ENCODE measurements around the gene FNDC8.
A peak's percentile ranks its signal among the peaks of the same experiment; 100 is the strongest.

The FNDC8 gene

GRCh38 chr17:35129154-35129972 is 7.9 kb downstream of the FNDC8 start:
- H3K4me3 ChIP-seq (ENCODE audit: control insufficient read depth, low read depth, low read length), result no peak overlapping the region
- TF ChIP-seq, protein P1, sequence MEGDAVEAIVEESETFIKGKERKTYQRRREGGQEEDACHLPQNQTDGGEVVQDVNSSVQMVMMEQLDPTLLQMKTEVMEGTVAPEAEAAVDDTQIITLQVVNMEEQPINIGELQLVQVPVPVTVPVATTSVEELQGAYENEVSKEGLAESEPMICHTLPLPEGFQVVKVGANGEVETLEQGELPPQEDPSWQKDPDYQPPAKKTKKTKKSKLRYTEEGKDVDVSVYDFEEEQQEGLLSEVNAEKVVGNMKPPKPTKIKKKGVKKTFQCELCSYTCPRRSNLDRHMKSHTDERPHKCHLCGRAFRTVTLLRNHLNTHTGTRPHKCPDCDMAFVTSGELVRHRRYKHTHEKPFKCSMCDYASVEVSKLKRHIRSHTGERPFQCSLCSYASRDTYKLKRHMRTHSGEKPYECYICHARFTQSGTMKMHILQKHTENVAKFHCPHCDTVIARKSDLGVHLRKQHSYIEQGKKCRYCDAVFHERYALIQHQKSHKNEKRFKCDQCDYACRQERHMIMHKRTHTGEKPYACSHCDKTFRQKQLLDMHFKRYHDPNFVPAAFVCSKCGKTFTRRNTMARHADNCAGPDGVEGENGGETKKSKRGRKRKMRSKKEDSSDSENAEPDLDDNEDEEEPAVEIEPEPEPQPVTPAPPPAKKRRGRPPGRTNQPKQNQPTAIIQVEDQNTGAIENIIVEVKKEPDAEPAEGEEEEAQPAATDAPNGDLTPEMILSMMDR (conservative IDR thresholded peaks at IDR 0.05; ENCODE audit: control insufficient read depth, insufficient read depth, low read depth, low read length), result no peak
- DNase-seq (ENCODE audit: low read depth), result peak; percentile 53

GRCh38 chr17:35129973-35130351 is 8.5 kb downstream of the FNDC8 start:
- H3K4me3 ChIP-seq (ENCODE audit: control insufficient read depth, low read depth, low read length), result no peak overlapping the region
- TF ChIP-seq, protein P1 (conservative IDR thresholded peaks at IDR 0.05; ENCODE audit: control insufficient read depth, insufficient read depth, low read depth, low read length), result no peak
- no peak for DNase-seq (ENCODE audit: low read depth)

DNA sequence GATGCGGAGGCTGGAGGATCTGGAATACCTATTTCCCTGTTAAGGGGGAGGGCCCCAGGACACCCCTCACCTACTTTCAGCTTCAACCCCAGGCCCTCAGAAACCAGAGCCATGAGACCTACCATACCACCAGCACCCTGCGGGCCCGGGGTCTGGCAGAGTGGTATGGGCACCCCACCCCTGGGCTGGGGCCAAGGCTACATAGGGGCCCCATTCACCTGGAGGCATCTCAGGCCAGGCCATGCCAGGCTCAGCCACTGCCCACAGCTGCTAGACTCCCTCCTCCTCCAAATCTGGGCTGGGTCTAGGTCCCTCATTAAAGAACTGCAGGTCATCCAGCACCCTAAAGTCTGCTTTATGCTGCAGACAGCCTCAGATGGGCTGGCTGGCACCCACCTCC is 9.0 kb downstream of the FNDC8 start:
- H3K4me3 ChIP-seq (ENCODE audit: control insufficient read depth, low read depth, low read length), result no peak overlapping the region
- no peak for DNase-seq (ENCODE audit: low read depth)

DNA sequence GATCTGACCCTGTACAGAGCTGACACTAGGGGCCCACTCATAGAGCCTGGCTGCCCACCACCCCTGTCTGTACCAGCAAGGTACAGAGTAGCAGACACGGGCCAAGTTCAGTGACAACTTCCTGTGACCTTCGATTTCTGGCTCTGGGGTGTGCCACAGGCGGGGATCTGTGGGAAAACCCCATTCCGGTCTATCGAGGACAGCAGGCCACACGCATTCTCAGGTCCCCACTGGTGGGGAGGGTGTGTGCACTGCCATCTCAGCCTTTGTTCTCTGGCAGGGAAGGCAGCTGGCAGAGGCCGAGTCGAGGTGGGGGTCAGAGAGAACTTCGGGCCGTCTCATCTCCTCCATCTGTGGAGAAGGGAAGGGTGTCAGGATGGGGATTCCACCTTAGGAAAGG is 10.7 kb downstream of the FNDC8 start:
- TF ChIP-seq, protein P1 (conservative IDR thresholded peaks at IDR 0.05; ENCODE audit: control insufficient read depth, insufficient read depth, low read depth, low read length), result no peak

More for the DNA sequence above, 9.0 kb downstream of the FNDC8 start:
- TF ChIP-seq, protein P1 (conservative IDR thresholded peaks at IDR 0.05; ENCODE audit: control insufficient read depth, insufficient read depth, low read depth, low read length), result no peak

DNA sequence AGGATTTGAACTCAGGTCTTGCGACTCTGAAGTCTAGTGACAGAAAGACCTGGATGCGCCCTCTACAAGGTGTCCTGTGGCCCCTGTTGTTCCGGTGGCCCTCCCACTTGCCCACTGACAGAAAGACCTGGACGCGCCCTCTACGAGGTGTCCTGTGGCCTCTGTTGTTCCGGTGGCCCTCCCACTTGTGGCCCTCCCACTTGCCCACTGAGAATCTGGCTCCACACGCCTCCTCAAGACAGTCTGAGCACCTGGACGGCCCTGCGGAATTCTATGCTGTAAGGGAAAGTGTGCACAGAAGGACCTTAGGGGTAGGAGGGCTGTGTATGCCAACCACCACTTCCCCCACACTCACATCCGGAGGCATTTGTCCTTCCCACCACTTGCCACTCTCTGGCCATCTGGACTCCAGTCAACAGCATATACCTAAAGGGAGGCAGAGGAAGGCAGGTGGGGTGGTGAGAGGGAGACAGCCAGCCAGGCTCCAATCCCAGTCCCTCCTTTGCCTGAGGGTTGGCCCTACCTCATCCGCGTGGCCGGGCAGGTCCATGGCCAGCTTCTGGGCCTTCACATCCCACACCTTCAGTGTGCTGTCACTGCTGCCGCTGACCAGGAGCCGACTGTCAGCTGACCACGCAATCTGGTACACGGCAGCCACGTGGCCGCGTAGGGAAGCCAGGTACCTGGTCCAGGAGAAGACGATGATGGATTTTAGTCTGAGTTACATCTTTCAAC is 11.6 kb downstream of the FNDC8 start:
- H3K4me3 ChIP-seq (ENCODE audit: control insufficient read depth, low read depth, low read length), result no peak overlapping the region
- no peak for DNase-seq (ENCODE audit: low read depth)
- TF ChIP-seq, protein P1 (conservative IDR thresholded peaks at IDR 0.05; ENCODE audit: control insufficient read depth, insufficient read depth, low read depth, low read length), result no peak

More for the DNA sequence above, 10.7 kb downstream of the FNDC8 start:
- no peak overlapping the region for H3K4me3 ChIP-seq (ENCODE audit: control insufficient read depth, low read depth, low read length)
- no peak for DNase-seq (ENCODE audit: low read depth)

- TF ChIP-seq, protein P1 (conservative IDR thresholded peaks at IDR 0.05; ENCODE audit: control insufficient read depth, insufficient read depth, low read depth, low read length), result no peak
- no peak overlapping the region for H3K4me3 ChIP-seq (ENCODE audit: control insufficient read depth, low read depth, low read length)
- no peak for DNase-seq (ENCODE audit: low read depth)
Measured at GRCh38 chr17:35135322-35135721, 13.9 kb downstream of the FNDC8 start.
